Astrocyte of the cerebellum (primary cell): Measurements from ENCODE around the gene REC114.
"Not testable (repeated sequence)": the region's sequence is repeated elsewhere in the genome, so short reads cannot be mapped to it uniquely, and the experiment has no call there.

Source experiments
- DNase-seq: peaks from one replicate; pipeline ENCODE4 v3.0.0-alpha.2; 2011; ENCODE audit warnings: low read depth
- H3K4me3 ChIP-seq: 2 replicates; pipeline ENCODE4 v1.5.1; 2011; ENCODE audit warnings: mild to moderate bottlenecking, low read depth, low read length, moderate library complexity
- in situ Hi-C: cut with HindIII; loops from 2 replicates; pipeline ENCODE4 v1.10.0; 2017; ENCODE audit warnings: low sequenced_read_pairs
- TF ChIP-seq, protein P1 (sequence below): IDR thresholded peaks from 2 replicates; pipeline ENCODE4 v1.5.1; 2012; ENCODE audit warnings: low read length, low read depth, moderate library complexity, mild to moderate bottlenecking; ENCODE audit errors: missing control alignments

The REC114 gene

DNA sequence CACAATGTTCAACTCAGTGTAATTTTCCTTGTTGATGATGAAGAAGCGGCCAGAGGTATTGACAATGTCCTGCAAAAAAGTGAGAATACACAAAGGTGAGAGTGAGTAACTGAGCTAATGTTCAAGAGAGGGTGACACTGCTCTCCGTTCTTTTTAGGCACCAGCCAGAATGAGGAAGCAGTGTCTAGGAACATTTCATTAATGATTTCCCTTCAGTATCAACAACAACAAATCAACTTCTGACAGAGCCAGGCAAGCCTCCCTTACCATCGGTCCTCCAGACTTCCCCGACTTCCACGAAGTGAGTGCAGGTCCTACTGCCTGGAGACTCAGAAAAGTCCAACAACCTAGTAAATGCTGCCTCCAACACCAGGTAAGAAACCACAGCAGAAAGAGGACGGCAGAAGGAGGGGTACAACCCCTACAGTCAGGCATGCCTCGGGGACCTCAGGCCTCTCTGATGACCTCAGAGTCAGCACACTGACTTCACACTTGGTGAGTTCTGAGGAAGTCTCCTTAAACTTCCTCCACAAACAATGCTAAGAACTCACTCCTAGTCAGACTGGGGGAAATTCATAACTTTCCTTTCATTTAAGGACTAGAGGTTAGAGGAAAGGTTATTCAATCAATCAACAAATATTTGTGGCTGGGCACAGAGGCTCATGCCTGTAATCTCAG, 127.5 kb downstream of the REC114 start:
- H3K4me3 ChIP-seq, result no peak overlapping the region
- in situ Hi-C loops, result no loop called here
- TF ChIP-seq, protein P1, sequence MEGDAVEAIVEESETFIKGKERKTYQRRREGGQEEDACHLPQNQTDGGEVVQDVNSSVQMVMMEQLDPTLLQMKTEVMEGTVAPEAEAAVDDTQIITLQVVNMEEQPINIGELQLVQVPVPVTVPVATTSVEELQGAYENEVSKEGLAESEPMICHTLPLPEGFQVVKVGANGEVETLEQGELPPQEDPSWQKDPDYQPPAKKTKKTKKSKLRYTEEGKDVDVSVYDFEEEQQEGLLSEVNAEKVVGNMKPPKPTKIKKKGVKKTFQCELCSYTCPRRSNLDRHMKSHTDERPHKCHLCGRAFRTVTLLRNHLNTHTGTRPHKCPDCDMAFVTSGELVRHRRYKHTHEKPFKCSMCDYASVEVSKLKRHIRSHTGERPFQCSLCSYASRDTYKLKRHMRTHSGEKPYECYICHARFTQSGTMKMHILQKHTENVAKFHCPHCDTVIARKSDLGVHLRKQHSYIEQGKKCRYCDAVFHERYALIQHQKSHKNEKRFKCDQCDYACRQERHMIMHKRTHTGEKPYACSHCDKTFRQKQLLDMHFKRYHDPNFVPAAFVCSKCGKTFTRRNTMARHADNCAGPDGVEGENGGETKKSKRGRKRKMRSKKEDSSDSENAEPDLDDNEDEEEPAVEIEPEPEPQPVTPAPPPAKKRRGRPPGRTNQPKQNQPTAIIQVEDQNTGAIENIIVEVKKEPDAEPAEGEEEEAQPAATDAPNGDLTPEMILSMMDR, result no peak
- no peak for DNase-seq

DNA sequence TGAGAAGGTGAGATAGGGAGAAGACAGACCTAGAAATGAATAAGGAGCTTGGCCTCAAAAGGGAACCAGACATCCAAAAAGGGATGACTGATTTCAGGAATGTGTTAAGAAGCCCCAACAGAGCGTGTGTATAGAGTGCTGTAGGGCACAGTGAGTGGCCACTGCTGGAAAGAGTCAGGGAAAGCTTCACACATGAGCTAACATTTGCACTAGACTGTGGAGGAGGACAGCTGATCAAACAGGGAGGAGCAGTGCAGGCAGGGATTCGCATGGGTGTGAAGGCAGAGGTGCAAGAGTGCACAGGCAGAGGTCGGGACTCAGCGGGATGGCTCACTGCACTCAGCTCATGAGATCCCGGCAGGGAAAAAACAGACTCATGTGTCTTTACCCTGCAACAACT, 128.4 kb downstream of the REC114 start:
- no peak for DNase-seq
- TF ChIP-seq, protein P1, result no peak
- no peak overlapping the region for H3K4me3 ChIP-seq
- in situ Hi-C loops, result no loop called here

DNA sequence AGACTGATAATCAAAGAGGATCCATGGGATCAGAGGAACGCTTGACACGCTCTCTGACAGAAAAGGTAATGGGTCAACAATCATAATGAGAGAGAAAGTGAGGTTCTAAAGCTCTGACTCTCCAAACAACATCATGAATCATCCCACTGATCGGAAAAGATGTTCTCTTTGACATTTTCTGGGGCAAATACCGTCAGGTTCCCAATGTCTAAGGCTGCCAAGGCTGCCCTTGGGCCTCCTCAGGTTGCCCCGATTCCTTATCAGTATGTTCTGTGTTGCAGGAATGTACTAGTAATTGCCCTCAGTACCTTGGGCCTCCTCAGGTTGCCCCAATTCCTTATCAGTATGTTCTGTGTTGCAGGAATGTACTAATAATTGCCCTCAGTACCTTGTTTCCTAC, 129.3 kb downstream of the REC114 start:
- H3K4me3 ChIP-seq, result no peak overlapping the region
- TF ChIP-seq, protein P1, result no peak
- no peak for DNase-seq
- in situ Hi-C loops, result no loop called here

DNA sequence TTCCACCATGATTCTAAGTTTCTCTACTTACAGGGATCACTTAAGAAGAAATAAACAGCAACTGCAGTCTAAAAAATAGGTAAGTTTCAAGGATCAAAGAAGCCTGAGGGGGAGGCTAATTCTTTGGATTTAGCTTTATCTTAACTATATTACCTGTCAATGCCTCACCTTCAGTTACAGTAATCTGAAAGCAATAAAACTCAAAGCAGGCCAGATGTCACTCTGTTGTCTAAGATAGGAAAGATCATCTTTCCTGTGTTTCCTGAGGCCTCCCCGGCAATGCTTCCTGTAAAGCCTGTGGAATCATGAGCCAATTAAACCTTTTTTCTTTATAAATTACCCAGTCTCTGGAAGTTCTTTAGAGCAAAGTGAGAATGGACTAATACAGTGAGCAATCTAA, 130.1 kb downstream of the REC114 start:
- DNase-seq, result no peak
- in situ Hi-C loops, result no loop called here
- TF ChIP-seq, protein P1, result no peak

DNA sequence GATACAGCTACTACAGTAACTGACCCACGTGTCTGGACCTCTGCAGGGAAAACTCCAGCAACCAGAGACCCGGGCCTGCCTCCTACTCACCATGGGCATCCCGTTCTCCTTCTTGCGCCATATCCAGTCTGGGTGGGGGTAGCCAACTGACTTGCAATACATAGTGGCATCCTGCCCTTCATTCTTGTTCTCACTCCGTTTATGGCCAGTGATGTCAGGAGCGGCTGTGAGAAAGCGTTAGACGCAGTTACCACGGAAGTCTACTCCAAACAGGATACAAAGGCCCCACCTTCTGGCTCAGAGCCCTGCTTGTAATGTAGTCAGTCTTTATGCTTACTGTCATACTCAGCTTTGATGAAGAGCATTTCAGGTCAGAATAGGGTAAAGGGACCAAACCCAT, 130.6 kb downstream of the REC114 start:
- TF ChIP-seq, protein P1, result no peak
- in situ Hi-C loops, result no loop called here
- DNase-seq, result no peak
- no peak overlapping the region for H3K4me3 ChIP-seq

More for the DNA sequence above, 130.1 kb downstream of the REC114 start:
- H3K4me3 ChIP-seq, result no peak overlapping the region

DNA sequence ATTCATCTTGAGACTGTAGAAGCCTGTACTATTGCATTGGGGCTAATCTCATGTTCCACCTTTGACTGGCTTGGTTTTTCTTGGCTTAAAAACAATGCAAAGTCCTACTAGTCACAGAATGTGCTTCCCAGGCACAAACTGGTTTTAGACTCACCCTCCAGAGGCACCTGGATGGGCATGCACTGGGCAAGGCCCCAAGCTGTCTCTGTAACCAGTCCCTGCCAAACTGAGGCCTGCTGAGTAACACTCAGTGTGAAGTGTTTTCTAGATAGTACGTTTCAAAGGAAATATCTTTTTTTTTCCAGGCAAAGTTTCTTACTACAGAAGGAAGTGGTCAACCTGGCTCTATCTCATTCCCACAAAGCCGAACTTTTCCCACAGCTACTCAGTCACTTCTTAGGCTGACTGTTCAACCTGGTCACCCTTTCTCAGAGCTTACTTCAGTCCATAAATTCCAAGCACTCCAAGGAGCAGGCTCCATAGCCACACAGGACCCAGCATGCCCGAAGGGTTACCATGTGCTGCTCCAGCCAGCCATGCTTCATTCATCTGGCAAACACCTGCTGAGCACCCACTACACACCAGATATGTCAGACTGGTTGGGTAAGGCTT, 132.8 kb downstream of the REC114 start:
- in situ Hi-C loops, result no loop called here
- TF ChIP-seq, protein P1, result no peak
- no peak overlapping the region for H3K4me3 ChIP-seq
- DNase-seq, result peak; percentile 86

DNA sequence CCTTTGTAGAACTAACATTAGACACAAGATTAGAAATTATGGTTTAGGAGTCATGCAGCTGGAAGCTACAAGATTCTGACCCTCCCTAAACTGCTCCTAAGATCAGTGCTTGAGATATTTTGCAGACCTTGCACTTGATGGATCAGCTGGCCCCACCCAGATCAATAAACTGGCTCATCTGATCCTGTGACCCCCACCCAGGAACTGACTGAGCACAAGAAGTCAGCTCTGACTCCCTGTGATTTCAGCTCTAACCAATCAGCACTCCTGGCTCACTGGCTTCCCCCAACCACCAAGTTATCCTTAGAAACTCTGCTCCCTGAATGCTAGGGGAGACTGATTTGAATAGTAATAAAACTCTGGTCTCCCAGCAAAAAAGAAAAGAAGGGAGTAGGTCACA, 134.6 kb downstream of the REC114 start:
- in situ Hi-C loops, DNase-seq, H3K4me3 ChIP-seq: not testable (repeated sequence)
